DOHH2 (cell line): Measurements from ENCODE around the gene TCL1B.

Experiments used
- EZH2phosphoT487 ChIP-seq: fragments of 200-600 bp; sonication (generic); IDR thresholded peaks from 2 replicates; pipeline ENCODE4 v1.6.1; 2017; ENCODE audit warnings: borderline replicate concordance, mild to moderate bottlenecking, antibody characterized with exemption, low read length, moderate library complexity, mixed read lengths
- TF ChIP-seq, protein P1 (sequence below): fragments of 200-600 bp; sonication (generic); IDR thresholded peaks from one replicate; pipeline ENCODE4 v1.5.1; 2014; ENCODE audit warnings: antibody characterized with exemption, mild to moderate bottlenecking, low read depth, low read length; ENCODE audit not compliant: poor library complexity, severe bottlenecking

DNA sequence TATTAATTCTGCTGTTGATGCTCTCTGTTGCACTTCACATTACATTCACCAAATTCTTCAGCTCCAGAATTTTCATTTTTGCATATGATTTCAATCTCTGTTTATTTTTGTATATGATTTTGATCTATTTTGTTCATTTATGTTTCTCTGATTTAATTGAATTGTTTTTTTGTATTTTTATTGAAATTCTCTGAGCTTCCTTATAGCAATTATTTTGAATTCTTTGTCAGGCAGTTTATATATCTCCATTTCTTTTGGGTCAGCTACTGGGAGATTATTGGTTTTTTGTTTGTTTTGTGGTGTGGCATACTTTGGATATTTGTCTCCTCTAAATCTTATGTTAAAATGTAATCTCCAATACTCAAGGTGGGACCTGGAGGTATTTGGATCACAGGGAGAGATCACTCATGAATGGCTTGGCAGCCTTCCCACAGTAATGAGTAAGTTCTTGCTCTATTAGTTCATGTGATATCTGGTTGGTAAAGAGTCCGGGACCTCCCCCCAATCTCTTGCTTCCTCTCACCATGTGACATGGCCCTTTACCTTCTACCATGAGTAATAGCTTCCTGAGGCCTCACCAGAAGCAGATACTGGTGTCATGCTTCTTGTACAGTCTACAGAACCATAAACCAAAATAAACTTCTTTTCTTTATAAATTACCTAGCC, 36.4 kb downstream of the TCL1B start:
- TF ChIP-seq, protein P1, sequence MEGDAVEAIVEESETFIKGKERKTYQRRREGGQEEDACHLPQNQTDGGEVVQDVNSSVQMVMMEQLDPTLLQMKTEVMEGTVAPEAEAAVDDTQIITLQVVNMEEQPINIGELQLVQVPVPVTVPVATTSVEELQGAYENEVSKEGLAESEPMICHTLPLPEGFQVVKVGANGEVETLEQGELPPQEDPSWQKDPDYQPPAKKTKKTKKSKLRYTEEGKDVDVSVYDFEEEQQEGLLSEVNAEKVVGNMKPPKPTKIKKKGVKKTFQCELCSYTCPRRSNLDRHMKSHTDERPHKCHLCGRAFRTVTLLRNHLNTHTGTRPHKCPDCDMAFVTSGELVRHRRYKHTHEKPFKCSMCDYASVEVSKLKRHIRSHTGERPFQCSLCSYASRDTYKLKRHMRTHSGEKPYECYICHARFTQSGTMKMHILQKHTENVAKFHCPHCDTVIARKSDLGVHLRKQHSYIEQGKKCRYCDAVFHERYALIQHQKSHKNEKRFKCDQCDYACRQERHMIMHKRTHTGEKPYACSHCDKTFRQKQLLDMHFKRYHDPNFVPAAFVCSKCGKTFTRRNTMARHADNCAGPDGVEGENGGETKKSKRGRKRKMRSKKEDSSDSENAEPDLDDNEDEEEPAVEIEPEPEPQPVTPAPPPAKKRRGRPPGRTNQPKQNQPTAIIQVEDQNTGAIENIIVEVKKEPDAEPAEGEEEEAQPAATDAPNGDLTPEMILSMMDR: no peak
- no peak for TF ChIP-seq EZH2phosphoT487
